Activated CD8-positive, alpha-beta memory T cell treated with anti-CD3 and anti-CD28 coated beads, Interleukin-2, amount 50 U/mL, for 48 hours (primary cell): ENCODE measurements around the gene DYNLL2.
"Not testable (repeated sequence)": the region's sequence is repeated elsewhere in the genome, so short reads cannot be mapped to it uniquely, and the experiment has no call there.

ENCODE experiments used
- DNase-seq: peaks from one replicate; pipeline ENCODE4 v3.0.0-alpha.2; 2020

The DYNLL2 gene

DNA sequence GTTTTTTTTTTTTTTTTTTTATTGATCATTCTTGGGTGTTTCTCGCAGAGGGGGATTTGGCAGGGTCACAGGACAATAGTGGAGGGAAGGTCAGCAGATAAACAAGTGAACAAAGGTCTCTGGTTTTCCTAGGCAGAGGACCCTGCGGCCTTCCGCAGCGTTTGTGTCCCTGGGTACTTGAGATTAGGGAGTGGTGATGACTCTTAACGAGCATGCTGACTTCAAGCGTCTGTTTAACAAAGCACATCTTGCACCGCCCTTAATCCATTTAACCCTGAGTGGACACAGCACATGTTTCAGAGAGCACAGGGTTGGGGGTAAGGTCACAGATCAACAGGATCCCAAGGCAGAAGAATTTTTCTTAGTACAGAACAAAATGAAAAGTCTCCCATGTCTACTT, 10.0 kb upstream of the DYNLL2 start:
- DNase-seq = not testable (repeated sequence)

DNA sequence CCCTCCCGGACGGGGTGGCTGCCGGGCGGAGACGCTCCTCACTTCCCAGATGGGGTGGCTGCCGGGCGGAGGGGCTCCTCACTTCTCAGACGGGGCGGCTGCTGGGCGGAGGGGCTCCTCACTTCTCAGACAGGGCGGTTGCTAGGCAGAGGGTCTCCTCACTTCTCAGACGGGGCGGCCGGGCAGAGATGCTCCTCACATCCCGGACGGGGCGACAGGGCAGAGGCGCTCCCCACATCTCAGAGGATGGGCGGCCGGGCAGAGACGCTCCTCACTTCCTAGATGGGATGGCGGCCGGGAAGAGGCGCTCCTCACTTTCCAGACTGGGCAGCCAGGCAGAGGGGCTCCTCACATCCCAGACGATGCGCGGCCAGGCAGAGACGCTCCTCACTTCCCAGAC, 8.8 kb upstream of the DYNLL2 start:
- not testable (repeated sequence) for DNase-seq

DNA sequence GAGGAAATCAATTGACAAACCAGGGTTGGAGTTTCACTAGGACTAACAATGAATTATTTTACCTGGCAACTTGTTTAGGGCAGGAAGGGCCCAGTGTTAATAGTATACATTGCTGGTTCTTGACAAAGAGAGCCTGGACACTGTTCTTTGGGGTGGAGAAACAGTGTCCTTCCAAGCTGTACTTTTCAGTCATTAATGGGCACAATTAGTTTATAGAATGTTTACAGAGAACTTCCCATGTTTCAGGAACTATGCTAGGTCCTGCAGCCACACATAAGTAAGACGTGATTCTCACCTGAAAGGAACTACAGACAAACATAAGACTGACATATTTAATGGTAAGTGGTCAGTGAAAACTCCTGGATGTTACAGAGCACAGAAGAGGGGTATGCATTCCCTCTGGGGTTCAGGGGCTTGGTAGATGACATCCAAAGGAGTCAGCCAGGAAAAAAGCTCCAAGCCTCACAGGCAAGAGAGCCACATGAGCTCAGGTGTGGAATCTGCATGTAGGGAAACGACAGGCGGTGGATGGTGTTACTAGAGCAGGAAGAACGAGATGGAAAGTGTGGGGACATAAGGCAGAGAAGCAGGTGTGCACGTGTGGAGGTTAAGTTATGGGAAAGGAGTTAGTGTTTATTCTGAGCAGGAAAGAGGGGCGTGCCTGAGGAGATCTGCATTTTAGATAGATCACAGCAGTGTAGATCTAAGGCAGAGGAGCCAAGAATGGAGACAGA, 3.8 kb upstream of the DYNLL2 start:
- no peak for DNase-seq

DNA sequence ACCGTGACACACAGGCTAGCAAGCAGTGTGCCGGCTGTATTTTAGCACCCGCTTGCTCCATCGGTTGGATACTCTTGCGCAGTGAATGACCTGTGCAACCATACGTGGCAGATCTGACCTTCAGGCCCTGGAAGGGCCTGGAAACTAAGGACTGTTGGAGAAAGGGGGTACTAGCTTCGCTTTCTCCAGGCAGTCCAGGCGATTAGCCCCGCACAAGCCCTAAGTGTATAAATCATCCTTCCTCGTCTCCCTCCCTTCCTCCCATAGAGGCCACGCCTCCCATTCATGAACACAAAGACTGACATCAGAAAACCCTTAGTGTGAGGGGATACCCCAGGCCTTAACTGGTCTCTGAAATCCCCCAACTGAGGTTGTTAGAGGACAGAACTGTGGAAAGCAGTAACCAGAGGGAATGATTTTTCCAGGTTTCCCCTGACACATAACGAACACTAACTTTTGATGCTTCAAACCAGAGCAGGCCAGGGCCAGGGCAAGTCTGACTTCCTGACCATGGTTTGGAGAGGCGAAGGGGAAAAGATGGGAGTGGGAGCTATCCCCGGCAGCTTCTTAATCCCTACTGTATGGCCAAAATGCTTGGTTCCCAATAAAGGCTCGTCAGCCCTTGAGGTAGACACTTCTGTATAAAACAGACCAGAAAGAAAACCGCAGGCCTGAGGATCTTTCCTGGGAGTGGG, 1.4 kb upstream of the DYNLL2 start:
- DNase-seq = no peak

DNA sequence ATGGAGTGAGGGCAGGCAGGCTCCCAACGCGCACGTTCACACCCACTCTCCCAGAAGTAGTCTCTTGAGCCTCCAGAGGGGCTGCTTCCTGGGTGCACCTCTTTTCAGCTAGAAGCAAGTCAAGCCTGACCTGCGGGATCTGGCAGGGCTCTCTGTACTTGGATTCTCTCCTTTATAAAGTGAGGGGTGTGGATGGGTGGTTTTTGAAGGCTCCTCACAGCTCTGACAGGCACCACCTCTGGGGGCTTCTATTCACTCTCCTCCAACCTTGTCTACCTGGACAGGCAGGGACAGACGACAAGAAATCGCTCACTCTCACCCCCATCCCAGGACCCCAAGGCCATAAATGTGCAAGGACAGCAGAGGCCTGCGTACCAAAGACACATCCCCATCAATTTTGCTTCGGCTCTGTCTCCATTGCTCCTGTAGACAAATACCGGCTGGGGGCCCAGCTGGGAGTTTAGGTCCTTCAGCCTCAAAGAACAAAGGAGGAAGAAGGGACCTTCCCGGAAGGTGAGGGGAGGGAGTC, 814 bp upstream of the DYNLL2 start:
- DNase-seq = no peak

DNA sequence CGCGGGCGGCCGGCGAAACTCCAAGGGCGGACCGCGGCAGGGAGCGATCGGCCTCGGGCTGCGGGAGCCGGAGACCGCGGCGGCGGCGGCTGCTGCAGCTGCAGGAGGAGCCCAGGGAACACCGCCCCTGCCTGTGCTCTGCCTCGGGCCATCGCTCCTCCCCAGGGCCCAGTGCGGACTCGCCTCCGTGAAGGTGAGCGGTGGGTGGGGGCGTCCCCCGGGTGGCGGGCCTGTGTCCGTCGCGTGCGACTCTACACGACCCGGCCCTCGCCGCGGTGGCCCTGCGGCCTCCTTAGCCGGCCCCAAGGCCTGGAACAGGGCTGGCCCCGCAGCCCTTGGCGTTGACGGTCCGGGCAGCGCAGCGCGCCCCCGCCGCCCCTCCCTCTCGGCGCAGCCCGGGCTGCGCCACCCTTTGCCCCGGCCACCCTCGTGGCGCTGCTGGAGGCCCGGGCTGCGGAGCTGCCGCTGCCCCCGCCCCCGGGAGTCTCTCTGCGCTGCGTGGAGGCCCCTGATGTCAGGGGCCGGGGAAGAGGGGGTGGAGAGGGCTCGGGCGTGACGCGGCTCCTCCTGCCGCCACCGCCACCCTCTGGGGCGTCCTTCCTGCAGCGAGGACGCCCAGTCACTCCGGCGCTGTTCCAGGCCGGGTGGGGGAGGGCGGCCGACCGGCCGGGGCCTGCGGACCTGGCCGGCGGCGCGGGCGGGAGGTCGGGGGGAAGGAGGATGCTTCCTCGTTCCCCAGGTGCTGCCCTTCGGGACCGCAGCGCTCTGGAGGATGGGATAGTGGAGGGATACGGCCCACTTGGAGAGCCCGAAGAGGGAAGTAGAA, 485 bp downstream of the DYNLL2 start:
- DNase-seq = peak; percentile 79

DNA sequence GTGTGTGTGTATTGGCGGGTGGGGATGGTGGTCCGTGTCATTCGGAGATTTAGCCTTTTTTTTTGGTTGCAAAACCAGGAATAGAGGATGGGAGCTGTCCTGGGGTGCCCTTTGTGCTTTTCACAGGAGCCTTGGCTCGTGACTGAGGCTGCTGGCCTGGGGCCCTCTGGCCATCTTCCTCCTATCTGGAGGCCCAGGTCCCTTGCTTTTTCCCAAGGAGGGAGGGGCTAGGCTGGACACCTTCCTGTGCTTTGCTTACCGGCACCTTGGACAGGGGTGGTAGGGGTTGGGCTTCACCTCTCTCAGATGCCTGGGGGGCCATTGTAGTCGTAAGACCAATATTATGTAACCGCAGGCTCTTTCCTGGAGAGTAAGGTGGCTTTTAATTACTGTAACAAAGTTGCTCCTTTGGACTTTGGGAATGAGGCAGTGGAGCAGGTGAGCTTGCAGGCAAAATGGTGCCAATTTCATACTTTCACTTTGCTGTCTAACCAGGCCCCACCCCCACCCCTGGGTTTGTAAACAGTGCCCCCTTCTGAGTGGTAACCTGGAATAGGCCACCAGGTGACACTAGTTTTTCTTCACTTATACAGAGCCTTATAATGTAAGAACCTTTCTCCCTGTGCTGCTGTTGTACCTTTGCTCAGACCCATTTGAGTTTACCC, 1.2 kb downstream of the DYNLL2 start:
- DNase-seq = peak; percentile 65

DNA sequence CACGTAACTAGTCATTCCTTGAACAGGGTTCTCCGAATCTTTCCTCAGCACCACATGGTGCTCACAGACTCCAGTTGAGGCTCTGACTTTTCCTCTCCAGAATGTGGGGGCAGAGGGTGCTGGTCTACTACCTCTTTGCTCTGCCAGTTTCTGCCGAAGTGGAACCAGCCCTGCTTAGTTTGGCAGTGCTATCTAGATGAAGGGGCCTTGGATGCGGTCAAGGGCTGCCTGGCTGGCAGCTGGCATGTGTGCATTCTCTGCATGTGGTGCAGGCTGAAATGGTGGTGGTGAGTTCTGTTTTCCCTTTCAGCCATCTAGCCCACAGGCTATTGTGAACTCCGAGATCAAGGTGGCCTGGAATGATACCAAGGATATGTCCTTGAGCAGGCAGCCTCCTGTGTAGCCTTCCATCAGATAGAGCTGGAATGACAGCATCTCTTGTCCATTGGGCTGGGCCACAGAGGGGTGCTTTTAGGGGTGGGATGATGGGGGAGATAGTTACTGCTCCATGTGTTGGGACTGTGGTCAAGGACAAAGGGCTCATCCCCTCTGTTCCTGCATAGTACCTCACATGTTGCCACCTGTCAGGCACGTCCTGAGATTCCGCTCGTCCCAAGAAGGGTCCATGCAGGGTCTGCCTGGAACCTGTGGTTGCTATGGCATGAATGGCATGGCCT, 2.0 kb downstream of the DYNLL2 start:
- no peak for DNase-seq

DNA sequence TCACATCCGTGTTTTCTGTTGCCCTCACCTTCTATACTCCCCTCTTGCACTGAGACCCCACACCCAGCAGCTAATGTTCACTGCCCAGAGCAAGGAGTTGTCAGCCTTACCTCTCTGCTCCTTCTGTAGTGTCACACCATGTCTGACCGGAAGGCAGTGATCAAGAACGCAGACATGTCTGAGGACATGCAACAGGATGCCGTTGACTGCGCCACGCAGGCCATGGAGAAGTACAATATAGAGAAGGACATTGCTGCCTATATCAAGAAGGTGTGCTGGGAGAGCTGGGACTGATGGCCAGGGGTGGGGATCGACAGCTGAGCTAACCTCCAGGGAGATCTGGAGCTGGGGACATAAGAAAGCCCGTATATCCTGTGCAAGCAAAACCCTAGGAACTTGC, 3.7 kb downstream of the DYNLL2 start:
- no peak for DNase-seq

DNA sequence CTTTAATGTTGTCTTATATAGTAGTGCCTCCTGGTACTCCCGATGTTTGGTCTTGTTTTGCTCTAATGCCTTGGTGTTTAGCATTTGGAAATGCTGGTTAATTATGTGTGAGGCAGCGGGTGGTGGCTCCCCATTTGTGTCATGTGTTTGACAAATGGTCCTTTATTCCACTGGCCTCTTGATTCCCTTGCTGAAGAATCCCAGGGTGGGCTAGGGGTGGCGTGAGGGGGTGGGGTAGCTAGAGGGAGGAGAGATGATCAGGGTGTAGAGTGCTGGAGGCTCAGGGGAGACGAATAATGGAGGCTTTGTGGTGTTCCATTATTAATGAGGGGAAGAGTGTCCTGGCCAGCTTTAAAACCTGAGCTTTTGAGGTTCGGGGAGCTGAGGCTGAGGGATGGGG, 5.4 kb downstream of the DYNLL2 start:
- no peak for DNase-seq

DNA sequence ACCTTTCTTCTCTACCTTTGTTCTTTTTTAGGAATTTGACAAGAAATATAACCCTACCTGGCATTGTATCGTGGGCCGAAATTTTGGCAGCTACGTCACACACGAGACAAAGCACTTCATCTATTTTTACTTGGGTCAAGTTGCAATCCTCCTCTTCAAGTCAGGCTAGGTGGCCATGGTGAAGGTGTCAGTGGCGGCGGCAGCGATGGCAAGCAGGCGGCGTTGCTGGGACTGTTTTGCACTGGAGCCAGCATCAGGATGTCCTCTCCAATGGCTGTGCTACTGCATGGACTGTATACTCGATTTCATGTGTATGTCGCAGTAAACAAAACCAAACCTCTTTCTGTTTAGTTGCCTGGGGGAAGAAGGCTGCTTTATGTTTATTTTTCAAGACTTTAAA, 5.9 kb downstream of the DYNLL2 start:
- DNase-seq = no peak

DNA sequence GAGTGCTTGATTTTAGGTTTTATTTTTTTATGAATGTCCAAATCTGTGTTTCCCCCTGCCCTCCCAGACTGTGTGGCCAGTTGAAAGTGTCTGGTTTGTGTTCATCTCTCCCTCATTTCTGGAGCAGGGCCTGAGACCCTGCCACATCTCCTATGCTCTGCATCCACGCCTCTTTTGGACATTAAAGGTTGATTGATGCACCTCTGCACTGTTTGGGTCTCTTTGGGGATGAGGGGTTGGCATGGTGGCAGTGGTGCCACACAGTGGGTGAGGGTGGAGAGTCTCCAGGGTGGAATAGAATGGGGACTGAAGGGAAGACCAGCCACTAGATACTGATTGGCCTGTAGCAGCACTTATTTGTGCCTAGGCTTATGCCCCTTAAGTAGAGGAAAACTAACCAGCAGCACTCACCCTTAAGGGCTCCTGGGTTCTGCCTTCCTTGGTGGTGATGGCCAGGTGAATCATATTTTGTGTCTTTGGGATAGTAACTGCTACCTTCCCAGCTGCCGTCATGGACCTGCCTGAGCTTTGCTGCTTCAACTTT, 7.9 kb downstream of the DYNLL2 start:
- DNase-seq = no peak

DNA sequence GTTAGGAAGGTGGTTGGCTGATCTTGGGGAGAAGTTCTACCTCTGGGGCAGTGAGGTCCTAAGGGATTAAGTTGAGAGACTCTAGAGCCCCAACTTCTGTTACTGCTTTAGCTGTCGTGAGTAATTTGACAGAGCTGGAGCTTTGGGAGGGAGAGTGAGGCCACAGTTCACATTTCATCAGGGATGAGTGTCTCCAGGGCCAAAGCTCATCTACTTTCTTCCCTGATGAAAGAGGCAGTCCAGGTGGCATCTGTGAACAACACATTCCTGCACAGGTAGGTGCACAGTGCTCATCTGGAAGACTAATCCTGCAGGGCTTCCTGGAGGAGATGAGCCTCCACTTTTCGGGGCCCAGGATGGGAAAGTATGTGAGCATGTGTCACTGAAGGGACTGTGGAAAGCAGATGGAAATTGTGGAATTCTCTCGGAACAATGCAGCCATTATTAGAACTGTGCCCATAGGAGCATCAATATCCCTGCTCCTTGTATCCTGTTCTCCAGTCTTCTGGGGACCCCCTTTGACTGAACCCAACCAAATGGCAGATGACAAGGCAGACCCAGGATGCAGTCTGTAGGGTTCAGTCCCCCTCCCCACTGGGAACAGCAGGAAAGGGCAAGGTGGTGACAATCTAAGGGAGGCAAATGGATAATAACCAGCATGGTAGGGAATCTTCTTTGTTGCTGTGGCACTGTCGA, 9.0 kb downstream of the DYNLL2 start:
- DNase-seq = no peak

DNA sequence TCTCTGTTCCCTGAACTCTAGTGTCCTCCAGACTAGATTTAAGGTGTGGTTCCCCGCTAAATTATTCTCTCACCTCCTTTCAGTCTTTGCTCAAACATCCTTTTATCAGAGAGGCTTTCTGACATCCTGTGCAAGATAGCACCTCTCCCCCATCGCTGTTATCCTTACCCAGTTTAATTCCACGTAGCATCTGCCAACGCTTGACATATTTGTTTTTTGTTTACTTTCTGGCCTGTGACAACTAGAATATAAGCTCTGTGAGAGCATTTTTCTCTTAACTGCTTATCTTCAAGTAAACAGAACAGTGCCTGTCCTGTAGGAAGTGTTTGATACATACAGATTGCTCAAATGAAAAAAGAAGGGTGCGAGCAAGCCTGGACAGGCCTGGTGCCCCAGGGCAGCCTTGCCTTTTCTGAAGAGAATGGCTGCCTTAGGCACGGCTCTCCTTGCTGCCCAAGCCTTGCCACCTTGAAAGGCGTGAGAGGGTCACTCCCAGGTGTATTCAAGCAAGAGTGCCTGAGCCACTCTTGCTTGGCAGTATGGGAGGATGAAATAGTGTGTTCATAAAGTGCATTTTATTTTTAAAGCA, 9.7 kb downstream of the DYNLL2 start:
- DNase-seq = no peak

DNA sequence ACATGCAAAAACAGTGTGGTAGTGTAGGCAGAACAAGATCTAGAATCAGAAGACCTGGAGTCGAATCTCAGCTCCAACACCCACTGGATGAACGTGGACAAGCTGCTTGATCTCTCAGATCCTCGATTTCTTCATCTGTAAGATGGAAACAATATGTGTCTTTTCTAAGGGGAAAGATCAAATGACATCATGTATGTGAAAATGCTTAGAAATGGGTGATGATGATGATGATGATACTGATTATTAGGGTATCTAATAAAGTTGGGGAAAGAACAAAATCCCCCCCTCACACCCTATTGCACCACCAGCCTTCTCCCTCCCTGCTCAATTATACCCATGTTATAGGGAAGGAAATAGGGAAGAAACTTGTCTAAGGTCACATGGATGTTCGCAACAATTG, 10.9 kb downstream of the DYNLL2 start:
- no peak for DNase-seq

DNA sequence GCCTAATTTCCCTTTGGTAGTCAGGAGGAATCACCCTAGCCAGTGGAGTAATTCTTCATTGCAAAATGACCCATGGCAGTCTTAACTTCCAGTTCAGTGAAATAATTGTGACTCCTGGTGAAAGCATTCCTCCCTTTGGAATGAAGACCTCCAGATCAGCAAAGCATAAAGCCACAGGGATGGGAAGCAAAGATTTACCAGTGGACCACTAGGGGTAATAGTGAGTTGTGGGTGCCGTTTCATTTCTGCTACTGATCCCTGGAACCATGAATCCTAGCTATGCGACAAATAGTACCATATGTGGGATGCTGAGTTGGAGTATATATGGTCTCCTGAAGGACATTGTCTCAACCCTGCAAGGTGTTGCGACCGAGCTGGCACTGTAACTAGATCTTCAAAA, 13.7 kb downstream of the DYNLL2 start:
- no peak for DNase-seq

DNA sequence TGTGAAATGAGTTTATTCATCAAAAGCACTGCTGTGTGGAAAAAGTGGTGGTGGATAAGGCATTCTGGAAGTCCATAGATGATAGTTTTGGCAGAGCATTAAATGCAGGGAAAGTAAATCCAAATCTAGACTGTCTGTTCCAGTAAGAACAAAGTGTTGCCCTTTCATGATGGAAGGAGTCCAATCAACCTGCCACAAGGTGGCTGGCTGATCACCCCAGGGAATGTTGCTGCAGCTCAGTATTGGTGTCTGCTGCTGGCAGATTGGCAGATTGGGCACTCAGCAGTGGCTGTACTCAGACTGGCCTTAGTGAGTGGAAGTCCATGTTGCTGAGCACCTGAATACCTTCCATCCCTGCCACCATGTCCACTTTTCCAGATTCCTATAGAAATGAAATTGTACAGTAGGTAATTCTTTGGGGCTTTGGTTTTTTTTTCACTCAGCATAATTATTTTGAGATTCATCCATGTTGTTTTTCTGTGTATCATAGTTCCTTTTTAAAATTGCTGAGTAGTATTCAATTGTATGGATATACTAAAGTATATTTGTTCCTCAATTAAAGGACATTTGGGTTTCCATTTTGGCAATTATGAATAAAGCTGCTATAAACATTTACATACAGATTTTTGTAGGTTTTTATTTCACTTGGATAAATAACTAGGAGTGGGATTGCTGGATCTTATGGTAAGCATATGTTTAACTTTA, 14.3 kb downstream of the DYNLL2 start:
- DNase-seq = no peak

DNA sequence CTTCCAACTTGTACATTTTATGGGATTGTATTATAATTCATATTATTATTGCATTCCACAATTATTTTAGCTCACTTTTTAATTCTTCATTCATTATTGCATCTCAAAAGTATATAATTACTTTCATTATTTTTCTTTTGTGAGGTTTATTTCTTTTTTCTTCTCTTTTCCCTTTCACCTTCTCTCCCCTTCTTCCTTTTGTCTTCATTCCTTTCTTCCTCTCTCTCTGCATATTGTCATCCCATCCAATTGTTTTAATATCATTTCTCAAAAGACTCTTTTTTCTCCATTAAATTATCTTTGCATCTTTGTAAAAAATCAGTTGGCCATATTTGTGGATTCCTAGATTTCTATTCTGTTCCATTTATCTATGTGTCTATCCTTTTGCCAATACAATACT, 17.3 kb downstream of the DYNLL2 start:
- no peak for DNase-seq

DNA sequence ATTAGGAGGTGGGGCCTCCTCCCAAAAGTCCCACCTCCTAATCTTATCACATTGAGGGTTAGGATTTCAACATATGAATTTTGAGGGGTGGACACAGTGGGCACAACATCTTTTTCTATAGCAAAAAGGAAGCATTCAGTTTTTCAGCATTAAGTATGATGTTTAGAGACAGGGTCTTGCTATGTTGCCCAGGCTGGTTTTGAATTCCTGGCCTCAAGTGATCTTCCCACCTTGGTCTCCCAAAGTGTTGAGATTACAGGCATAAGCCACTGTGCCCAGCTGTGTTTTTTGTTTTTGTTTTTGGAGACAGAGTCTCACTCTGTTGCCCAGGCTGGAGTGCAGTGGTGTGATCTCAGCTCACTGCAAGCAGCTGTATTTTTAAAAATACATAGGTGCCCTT, 18.7 kb downstream of the DYNLL2 start:
- DNase-seq = not testable (repeated sequence)

DNA sequence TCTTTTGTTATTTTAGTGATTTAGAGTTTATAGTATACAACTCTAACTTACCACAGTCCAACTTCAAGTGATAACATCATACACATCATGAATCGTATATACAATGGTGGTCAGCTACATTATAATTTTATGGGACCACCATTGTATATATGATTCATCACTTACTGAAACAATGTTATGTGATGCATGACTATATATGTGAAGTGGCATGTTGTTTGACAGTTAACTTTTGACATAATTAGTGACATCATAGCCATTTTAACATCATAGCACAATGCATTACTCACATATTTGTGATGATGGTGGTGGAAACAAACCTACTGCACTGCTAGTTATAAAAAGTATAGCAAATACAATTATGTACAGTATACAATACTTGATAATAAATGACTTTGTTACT, 21.9 kb downstream of the DYNLL2 start:
- DNase-seq = no peak
